Measurements from ENCODE around the gene ASTN2.

Gene ASTN2

GRCh38 chr9:116668970-116669695 lies 745.7 kb downstream of the ASTN2 start:
- DNase-seq (ENCODE audit: low spot score): no peak

DNA sequence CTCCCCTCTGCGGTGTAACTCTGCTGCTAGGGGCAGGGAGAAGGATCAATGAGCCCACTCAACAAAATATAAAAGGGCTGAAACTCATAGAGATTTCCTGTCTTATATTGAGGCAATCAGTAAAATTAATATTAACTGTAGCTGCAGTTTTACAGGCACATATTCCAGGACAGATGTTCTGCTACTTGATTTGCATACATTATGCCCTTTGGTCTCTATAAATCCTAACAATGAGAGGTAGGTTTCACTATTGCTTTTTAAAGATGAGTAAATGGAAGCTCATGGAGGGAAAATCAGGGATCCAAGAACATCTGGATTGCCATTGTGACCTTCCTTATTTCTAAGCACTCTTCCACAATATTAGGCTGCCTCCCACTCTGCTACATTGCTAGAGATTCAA lies 751.3 kb downstream of the ASTN2 start:
- no peak for DNase-seq (ENCODE audit: low spot score)

GRCh38 chr9:116662646-116663310 lies 752.1 kb downstream of the ASTN2 start:
- no peak for DNase-seq (ENCODE audit: low spot score)

- peak; percentile 89 for DNase-seq (ENCODE audit: low spot score)
These were observed 753.6 kb downstream of the ASTN2 start for GRCh38 chr9:116661037-116661954.

DNA sequence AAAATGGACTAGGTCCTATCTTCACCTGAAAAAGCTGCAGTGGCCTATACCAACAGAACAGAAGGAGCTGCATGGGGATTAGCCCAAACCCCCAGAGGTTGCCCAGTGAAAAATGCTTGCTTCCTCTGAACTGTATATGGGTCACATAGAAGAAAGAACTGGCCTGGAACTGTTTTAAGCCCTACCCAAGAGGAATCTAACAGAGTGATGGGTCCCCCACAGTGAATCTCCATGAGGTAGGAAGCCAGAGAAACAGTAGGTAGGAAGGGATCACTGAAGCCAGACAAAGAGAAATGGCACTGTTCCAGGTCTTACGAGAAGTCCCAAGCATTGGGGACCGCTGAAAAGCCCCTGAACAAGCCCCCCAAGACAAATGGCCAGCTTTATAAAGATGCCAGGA lies 756.6 kb downstream of the ASTN2 start:
- DNase-seq (ENCODE audit: low spot score): no peak

- DNase-seq (ENCODE audit: low spot score): peak; percentile 12
These were observed 757.9 kb downstream of the ASTN2 start for GRCh38 chr9:116656977-116657376.

DNA sequence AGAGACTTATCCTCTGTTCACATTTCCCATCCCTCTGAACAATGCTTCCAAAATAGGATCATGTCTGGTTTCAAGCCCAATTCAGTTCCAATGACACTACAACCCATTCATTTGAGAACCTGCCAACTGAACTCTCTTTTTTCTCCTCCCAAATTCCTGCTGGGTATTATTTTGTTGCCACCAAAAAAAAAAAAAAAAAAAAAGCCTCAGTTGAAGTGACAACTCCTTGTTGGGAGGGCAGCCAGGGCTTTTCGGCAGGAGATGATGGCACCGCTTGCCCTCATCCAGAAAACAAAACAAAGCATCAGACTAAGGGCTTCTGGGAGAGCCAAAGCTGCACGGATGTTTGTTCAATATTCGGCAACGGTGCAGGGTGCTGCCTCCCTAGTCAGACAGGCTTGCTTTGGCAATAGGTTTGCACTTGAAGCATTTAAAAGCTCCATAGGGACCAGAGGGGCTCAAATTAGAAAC lies 758.3 kb downstream of the ASTN2 start:
- peak; percentile 69 for DNase-seq (ENCODE audit: low spot score)

GRCh38 chr9:116654059-116654355 lies 760.9 kb downstream of the ASTN2 start:
- no peak for DNase-seq (ENCODE audit: low spot score)

DNA sequence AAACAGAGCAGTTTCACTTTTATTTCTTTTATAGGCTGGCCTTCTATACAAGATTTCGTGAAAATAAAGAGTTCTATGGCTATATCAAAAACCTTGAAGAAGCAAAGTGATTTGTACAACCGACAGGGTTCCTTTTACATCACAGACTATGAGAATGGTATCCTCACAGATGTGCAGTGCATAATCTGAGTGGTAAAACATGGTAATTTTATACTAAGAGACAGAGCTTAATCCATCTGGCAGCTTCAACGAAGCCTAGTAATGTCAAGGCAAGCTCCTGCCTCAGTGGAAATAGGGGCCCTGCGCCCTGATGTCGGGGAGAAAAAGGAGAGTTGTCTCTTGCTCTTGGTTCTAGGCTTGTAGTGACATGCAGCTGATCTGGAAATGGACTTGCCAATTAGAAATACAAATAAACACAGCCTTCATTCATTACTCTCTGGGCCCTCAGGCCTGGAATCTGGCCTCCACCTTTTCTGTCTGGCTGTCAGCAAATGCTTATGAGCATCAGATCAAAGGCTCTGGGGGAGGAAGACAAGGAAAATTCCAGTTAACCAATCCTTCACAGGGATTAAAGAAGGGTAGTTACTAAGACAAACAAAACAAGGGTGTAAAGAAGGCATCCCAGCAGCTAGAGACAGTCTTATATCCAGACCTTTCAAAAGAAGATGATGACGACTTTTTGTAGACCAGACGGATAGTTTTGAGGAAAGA lies 761.4 kb downstream of the ASTN2 start:
- DNase-seq (ENCODE audit: low spot score): no peak

DNA sequence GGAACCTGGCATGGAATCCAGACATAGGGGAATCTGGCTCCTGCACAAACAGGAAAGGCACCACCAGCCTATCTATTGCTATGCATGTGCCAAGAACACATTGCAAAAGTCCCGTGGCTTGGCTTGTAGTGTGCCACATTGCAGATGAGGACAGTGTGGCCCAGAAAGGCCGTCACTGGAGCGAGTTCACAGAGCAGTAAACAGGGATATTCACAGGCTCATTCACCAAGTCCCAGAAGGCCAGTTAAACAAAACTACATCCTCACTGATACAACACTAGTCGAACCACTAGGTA lies 767.4 kb downstream of the ASTN2 start:
- DNase-seq (ENCODE audit: low spot score): no peak

DNA sequence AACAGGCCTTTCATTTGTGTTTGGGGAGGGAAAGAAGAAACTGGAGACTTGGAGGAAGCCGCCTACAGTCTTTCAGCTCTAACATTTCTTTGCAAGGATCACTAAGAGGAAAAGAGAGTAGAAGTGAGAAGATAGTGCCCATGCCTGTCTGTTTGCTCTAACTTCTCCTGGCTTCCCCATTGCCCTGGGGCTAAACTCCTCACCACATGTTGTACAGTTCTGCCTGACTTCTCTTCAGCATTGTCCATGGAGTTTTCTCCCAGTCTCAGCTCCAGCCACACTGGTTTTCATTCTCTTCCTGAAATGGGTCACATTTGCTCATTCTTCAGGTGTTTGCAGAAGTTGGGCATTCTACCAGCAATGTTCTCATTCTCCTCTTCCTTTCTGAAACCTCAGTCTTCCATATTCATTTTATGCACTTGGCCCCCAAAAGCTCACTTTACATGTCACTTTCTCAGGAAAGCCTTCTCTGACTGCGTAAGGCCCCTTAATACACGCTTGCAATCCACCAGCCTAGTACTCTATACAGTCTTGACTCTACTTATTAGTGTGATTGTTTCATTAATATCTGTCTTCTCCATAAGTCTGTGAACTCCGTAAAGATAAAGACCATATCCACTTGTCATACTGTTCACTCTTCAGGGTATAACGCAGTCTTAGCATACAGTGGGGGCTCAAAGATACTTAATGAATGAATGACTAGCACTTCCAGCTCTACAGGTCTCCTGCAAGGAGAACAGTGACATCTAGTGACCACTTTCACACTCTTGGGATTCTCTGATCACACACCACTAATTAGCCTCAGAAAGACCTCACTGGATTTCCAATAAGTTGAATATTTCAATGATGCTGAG lies 768.0 kb downstream of the ASTN2 start:
- DNase-seq (ENCODE audit: low spot score): peak; percentile 73

DNA sequence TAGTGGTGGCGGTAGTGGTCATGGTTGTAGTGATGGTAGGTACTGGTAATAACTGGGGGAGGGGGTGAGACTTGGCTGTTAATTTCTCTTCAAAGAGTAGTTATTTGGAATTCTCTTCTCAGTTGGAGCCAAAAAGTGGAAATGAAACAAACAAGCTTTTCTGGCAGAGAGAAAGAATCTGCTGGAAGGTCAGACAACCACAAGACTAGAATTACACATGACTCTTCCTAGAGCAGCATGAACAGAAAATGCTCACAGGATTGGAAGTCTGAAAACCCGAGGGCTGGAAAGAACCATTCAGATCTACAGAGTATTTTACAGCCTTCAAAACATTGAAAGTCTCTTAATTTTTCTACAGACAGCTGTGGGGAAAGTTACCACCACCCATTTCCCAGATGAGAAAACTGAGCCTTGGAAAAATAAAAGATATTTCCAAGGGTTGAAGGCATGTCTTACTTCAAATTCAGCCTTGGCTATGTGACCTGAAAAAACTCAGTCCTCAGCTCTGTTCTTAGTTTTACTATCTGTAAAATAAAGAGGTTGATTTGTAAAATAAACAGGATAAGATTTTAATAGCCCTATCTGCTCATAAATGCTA lies 770.7 kb downstream of the ASTN2 start:
- DNase-seq (ENCODE audit: low spot score): no peak

- no peak for DNase-seq (ENCODE audit: low spot score)
These were observed 771.2 kb downstream of the ASTN2 start for GRCh38 chr9:116643691-116644090.

DNA sequence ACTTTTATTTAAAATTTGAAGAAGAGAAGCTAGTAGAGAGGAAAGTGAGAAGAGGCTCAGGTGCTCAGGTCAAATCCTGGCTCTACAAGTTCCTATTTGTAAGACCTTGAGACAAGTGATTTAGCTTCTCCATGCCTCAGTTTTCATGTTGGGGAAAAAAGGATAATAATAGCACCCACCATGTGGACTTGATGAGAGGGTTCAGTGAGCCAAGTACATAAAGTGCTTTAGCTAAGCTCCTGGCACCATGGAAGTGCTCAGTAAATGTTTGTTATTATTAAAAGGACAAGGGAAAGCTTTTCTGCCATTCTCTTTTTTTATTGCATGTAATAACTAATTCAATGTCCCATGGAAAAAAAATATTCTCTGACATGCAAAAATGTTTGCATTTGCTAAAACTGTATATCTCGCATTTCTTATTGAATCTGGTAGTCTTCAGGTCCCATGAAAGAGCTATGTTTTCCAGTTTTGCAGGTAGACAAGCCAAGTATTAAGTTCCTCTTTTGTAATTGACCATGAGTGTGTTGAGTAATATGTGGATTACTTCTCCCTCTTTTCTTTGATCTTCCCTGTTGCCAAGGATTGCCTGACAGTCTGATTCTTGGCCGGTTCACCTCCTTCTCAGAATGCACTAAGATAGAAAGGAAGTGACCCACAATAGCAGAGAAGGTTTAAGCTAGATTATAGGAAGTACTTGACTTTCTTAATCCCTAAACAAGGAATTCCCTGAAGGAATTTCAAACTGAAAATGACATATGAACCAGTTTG lies 773.4 kb downstream of the ASTN2 start:
- no peak for DNase-seq (ENCODE audit: low spot score)

GRCh38 chr9:116639251-116639741 lies 775.6 kb downstream of the ASTN2 start:
- no peak for DNase-seq (ENCODE audit: low spot score)

GRCh38 chr9:116635908-116636307 lies 778.9 kb downstream of the ASTN2 start:
- no peak for DNase-seq (ENCODE audit: low spot score)

DNA sequence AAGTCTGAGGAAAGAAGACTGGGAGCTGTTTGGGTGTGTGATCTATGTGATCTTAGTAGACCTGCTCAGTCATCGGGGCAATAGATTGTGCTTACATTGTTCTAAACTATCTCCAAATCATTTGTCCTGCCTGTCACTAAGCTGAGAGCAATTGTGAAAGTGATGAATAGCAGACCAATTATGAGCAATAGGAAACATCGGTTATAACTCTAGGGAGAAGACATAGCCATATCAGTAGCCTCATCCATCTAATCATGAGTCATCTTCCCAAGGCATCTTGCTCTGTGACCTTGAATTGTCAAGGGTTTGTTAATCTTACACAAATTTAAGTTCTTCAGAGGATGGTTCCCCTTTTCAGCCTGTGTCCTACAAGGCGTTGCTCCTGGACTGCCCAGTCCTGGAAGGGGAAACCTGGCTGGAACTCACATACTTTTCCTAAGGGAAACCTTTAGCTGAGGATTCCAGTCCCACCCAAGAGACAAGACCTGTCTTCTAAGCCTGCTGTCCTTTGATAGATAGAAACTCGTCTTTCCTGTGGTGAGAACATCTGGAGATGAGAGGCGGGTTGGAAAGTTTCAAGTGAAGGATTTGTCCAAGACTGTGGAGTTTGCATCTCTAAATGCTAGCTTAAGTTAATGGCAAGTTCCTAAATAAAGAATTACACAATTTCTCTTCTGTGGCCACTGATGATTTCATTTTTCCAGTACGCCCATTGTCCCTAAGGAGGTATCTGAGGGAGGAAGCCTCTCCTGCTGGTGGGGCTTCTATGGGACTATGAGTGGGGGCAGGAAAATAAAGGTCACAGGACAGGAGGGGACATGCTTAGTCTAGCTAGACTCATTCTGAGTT lies 781.6 kb downstream of the ASTN2 start:
- DNase-seq (ENCODE audit: low spot score): no peak

GRCh38 chr9:116629634-116630033 lies 785.2 kb downstream of the ASTN2 start:
- DNase-seq (ENCODE audit: low spot score): no peak

- no peak for DNase-seq (ENCODE audit: low spot score)
These were observed 786.1 kb downstream of the ASTN2 start for GRCh38 chr9:116628716-116629115.
